Lung (tissue), 12 donors: Measurements from ENCODE around the gene SFR1. TPM values are rescaled to one million over a fixed set of nuclear protein-coding genes. Genes with fewer than 3 reads are reported as not detected.
A peak's percentile ranks its signal among the peaks of the same experiment; 100 is the strongest.

Source experiments
- ATAC-seq: fragments of 200-7000 bp; cut with Tn5 transposase; one replicate; pipeline ENCODE4 v1.9.1; 2020; ENCODE audit warnings: moderate number of reproducible peaks; ENCODE audit not compliant: insufficient read depth, low FRiP score
- DNase-seq, 3 donors: peaks; one replicate each; pipeline ENCODE4 v3.0.0-alpha.2; 2013 to 2017
- H3K27ac ChIP-seq, 2 donors: one replicate each; pipeline ENCODE4 v1.5.1; 2013; ENCODE audit warnings: mild to moderate bottlenecking in 2 of 2, moderate library complexity in 2 of 2, control low read depth in 1 of 2, inconsistent platforms in 1 of 2, low read depth in 1 of 2, low read length in 1 of 2
- H3K27me3 ChIP-seq, 3 donors: one replicate each; pipeline ENCODE4 v1.5.1; 2013; ENCODE audit warnings: low read length in 2 of 3; ENCODE audit not compliant: control insufficient read depth in 3 of 3, insufficient read depth in 3 of 3
- H3K36me3 ChIP-seq, 4 donors: one replicate each; pipeline ENCODE4 v1.5.1; 2013; ENCODE audit warnings: low read length in 4 of 4, mild to moderate bottlenecking in 1 of 4, moderate library complexity in 1 of 4; ENCODE audit not compliant: control insufficient read depth in 4 of 4, insufficient read depth in 4 of 4
- H3K4me1 ChIP-seq, 5 donors: one replicate each; pipeline ENCODE4 v1.5.1; 2013; ENCODE audit warnings: low read length in 5 of 5, mild to moderate bottlenecking in 2 of 5, moderate library complexity in 1 of 5; ENCODE audit not compliant: control insufficient read depth in 5 of 5, insufficient read depth in 5 of 5
- H3K4me3 ChIP-seq: one replicate; pipeline ENCODE4 v1.5.1; 2013; ENCODE audit warnings: mild to moderate bottlenecking, control low read depth, moderate library complexity
- H3K9ac ChIP-seq, 2 donors: one replicate each; pipeline ENCODE4 v1.5.1; 2013; ENCODE audit warnings: low read length in 2 of 2, control low read depth in 1 of 2; ENCODE audit not compliant: insufficient read depth in 1 of 2
- H3K9me3 ChIP-seq, 4 donors: one replicate each; pipeline ENCODE4 v1.5.1; 2013; ENCODE audit warnings: low read length in 3 of 4, mild to moderate bottlenecking in 1 of 4, moderate library complexity in 1 of 4; ENCODE audit not compliant: control insufficient read depth in 4 of 4, insufficient read depth in 3 of 4
- WGBS, 2 donors: extraction: QIAGEN DNeasy Blood & Tissue Kit; methylation state at CpG; one replicate each; pipeline ENCODE4 v1.1.7; 2013; 5-methylcytosine and 5-hydroxymethylcytosine counted together
- polyA plus RNA-seq, 2 donors: library from polyadenylated mRNA; stranded (reverse); fragments of 200-250 nt; gene quantifications; one replicate each; pipeline ENCODE4 v1.2.1, GENCODE V29; 2013
- total RNA-seq, 2 donors: library from RNA; depleted of rRNA in 1 of 2; stranded (reverse); fragments of >200 nt in 1 of 2; gene quantifications; one replicate each; pipeline ENCODE4 v1.2.1, GENCODE V29; 2014 to 2021
- TF ChIP-seq, protein P1 (sequence below): IDR thresholded peaks from 2 replicates; pipeline ENCODE4 v1.5.1; 2012; ENCODE audit warnings: mild to moderate bottlenecking; ENCODE audit errors: control extremely low read depth, extremely low read depth
- donor health status: control.
- donor health status: control.
- donor health status: Bipolar disorder and iron deficiency.
- donor health status: healthy.
- donor health status: DM: yes; HTN: yes; CAD: no.

The SFR1 gene
- total and polyA plus RNA-seq, 4 donors: 6.4 to 9.9 (median 9.2) TPM

DNA sequence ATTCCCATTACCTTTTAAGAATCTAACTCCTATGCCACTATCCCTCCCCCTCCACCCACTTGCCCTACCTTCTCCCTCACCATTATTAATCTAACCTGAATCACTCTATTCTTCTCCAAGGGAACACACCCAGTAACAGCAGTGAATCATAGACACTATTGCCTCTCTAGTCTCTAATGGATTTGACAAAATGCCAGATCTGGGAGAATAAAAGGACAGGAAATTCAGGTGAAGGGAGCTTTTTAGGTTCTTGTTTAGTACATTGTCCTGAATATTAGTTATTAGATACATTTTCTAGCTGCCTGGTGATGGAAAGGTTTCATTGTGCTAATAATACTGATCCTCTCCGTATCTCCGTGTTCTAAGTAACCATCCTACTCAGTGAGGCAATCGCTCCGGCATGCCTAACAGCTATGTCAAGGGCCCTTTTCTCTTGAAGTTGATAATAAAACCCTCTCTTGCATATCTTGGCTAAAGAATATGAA is 4.1 kb upstream of the SFR1 start:
- H3K9ac ChIP-seq: no peak overlapping the region
- ATAC-seq (no peak), DNase-seq (peak in 2 of 3 donors; percentile 22 to 34)
- no peaks in the 10 kb centered on the region for H3K36me3 ChIP-seq
- no peak overlapping the region for H3K27ac ChIP-seq
- WGBS, 2 donors: 74 to 87% methylated on average over 4 of the region's 4 CpGs
- H3K9me3 ChIP-seq: no peaks in the 10 kb centered on the region
- H3K4me1 ChIP-seq: peaks cover 0 to 10% (median 0%) of the 10 kb centered on the region in 5 donors
- H3K4me3 ChIP-seq: no peak overlapping the region
- no peaks in the 10 kb centered on the region for H3K27me3 ChIP-seq
- TF ChIP-seq, protein P1, sequence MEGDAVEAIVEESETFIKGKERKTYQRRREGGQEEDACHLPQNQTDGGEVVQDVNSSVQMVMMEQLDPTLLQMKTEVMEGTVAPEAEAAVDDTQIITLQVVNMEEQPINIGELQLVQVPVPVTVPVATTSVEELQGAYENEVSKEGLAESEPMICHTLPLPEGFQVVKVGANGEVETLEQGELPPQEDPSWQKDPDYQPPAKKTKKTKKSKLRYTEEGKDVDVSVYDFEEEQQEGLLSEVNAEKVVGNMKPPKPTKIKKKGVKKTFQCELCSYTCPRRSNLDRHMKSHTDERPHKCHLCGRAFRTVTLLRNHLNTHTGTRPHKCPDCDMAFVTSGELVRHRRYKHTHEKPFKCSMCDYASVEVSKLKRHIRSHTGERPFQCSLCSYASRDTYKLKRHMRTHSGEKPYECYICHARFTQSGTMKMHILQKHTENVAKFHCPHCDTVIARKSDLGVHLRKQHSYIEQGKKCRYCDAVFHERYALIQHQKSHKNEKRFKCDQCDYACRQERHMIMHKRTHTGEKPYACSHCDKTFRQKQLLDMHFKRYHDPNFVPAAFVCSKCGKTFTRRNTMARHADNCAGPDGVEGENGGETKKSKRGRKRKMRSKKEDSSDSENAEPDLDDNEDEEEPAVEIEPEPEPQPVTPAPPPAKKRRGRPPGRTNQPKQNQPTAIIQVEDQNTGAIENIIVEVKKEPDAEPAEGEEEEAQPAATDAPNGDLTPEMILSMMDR: no peak

DNA sequence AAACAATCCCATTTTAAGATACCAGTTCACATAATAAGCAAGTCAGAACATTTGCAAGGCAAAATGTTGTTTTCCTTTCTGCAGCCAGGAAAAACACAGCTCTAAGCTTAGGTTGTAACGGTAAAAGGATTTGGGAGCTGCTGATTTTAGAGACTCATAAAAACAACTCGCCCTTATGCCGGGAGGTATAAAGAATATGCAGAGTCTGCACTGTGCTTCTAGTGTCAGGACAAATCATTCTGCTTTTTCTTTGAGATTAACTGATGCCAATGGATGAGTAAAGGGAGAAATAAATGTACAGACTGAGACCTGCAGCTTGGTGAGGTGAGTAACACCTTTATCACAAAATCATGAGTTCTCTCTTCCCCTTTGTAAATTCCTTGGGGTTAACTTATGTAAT is 2.0 kb upstream of the SFR1 start:
- TF ChIP-seq, protein P1: no peak
- no peak overlapping the region for H3K9ac ChIP-seq
- no peaks in the 10 kb centered on the region for H3K36me3 ChIP-seq
- H3K4me1 ChIP-seq: peaks cover 0 to 10% (median 0%) of the 10 kb centered on the region in 5 donors
- no peaks in the 10 kb centered on the region for H3K9me3 ChIP-seq
- no peaks in the 10 kb centered on the region for H3K27me3 ChIP-seq
- H3K4me3 ChIP-seq: no peak overlapping the region
- DNase-seq (peak in 1 of 3 donors; percentile 25), ATAC-seq (no peak)
- peak overlapping the region; percentile 2 to 99 for H3K27ac ChIP-seq
- WGBS, 2 donors: 78 to 85% methylated on average over 3 of the region's 3 CpGs

DNA sequence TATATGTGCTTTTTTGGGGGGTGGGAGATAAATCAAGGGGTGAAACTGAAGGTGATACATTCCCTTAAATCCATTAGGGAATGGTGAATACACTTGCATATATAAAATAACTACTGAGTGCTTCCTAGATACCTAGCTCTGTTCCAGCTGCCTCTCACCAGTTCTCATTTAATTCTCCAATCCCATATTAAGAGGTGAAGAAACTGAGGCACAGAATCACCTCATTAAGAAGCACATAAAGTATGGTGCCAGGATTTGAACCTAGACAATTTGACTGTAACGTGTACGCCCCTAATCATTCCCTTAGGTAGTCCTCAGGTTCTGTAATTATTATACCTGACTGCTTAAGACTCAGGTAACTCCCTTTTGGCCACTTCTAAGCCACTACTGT is 1.5 kb upstream of the SFR1 start:
- peak overlapping the region in 1 of 2 donors; percentile 99 for H3K9ac ChIP-seq
- no peak for ATAC-seq
- no peaks in the 10 kb centered on the region for H3K9me3 ChIP-seq
- H3K27ac ChIP-seq: peak overlapping the region; percentile 86 to 99
- H3K36me3 ChIP-seq: no peaks in the 10 kb centered on the region
- H3K4me1 ChIP-seq: peaks cover 0 to 10% (median 0%) of the 10 kb centered on the region in 5 donors
- WGBS, 2 donors: 32 to 55% methylated on average over 2 of the region's 2 CpGs
- no peak for DNase-seq
- no peaks in the 10 kb centered on the region for H3K27me3 ChIP-seq
- TF ChIP-seq, protein P1: no peak
- H3K4me3 ChIP-seq: no peak overlapping the region
